GM20431 (cell line): ENCODE data around the gene MCM7.

Experiments used
- in situ Hi-C: fragments of 300-500 bp; cut with MseI, MboI; formaldehyde crosslinking; loops from one replicate; pipeline ENCODE4 v1.15.0; 2020; ENCODE audit warnings: low sequenced_read_pairs; ENCODE audit not compliant: unreplicated experiment

MCM7 gene

GRCh38 chr7:100099452-100099851, 1.7 kb downstream of the MCM7 start:
- in situ Hi-C loops = no loop called here

GRCh38 chr7:100098913-100099312, 2.3 kb downstream of the MCM7 start:
- in situ Hi-C loops = no loop called here

GRCh38 chr7:100095704-100096103, 5.5 kb downstream of the MCM7 start:
- in situ Hi-C loops = no loop called here

- in situ Hi-C loops = no loop called here
These were observed 5.9 kb downstream of the MCM7 start for GRCh38 chr7:100095289-100095688.

- in situ Hi-C loops = no loop called here
These were observed 7.2 kb downstream of the MCM7 start for GRCh38 chr7:100093925-100094486.

GRCh38 chr7:100093498-100093897, 7.7 kb downstream of the MCM7 start:
- in situ Hi-C loops = no loop called here

- in situ Hi-C loops = no loop called here
These were observed 8.1 kb downstream of the MCM7 start for GRCh38 chr7:100093054-100093453.

- in situ Hi-C loops = no loop called here
These were observed 9.6 kb downstream of the MCM7 start for GRCh38 chr7:100091411-100092181.

GRCh38 chr7:100090527-100091410, 10.4 kb downstream of the MCM7 start:
- in situ Hi-C loops = no loop called here

- in situ Hi-C loops = no loop called here
These were observed 11.6 kb downstream of the MCM7 start for GRCh38 chr7:100089458-100090196.

- in situ Hi-C loops = no loop called here
These were observed 12.4 kb downstream of the MCM7 start, which contains the start of gene COPS6 for GRCh38 chr7:100088621-100089457. TSS of gene COPS6 (plus strand) at chr7:100088969. CDS start at chr7:100088991, 22 bp downstream.

- in situ Hi-C loops = no loop called here
These were observed 13.0 kb downstream of the MCM7 start for GRCh38 chr7:100088095-100088620.

- in situ Hi-C loops = no loop called here
These were observed 14.0 kb downstream of the MCM7 start for GRCh38 chr7:100087055-100087750.

GRCh38 chr7:100085515-100085914, 15.7 kb downstream of the MCM7 start:
- in situ Hi-C loops = no loop called here

- in situ Hi-C loops = no loop called here
These were observed 18.2 kb downstream of the MCM7 start for GRCh38 chr7:100082978-100083377.

- in situ Hi-C loops = no loop called here
These were observed 19.6 kb downstream of the MCM7 start, which contains the start of gene ZNF3 for GRCh38 chr7:100081535-100082102. TSS of gene ZNF3 (minus strand) at chr7:100081723. CDS start at chr7:100077357, 4,366 bp downstream.

GRCh38 chr7:100080907-100081534, 20.2 kb downstream of the MCM7 start:
- in situ Hi-C loops = no loop called here
